Naive thymus-derived CD4-positive, alpha-beta T cell (primary cell): ENCODE measurements around the gene DENND4C. TPM values are rescaled to one million over a fixed set of nuclear protein-coding genes. Genes with fewer than 3 reads are reported as not detected.
A peak's percentile ranks its signal among the peaks of the same experiment; 100 is the strongest.

Experiments used
- ATAC-seq: fragments of 150-1000 bp; cut with Tn5 transposase; 2 replicates; pipeline ENCODE4 v1.10.0; 2021; ENCODE audit warnings: mild to moderate bottlenecking, moderate library complexity
- CTCF ChIA-PET: fragments of 350-600 bp; sonication (Branson Sonifier 250); formaldehyde crosslinking; loops from one replicate; lab custom pipeline; 2021; ENCODE audit warnings: antibody characterized with exemption; lab: Charles Lee
- POLR2A ChIA-PET: fragments of 350-600 bp; sonication (Branson Sonifier 250); formaldehyde crosslinking; loops from one replicate; lab custom pipeline; 2021; ENCODE audit warnings: antibody characterized with exemption, inconsistent platforms; lab: Charles Lee
- DNase-seq, 9 donors: peaks; one replicate each; pipeline versions ENCODE4 v3.0.0 to v3.0.0-alpha.2; 2020 to 2022; ENCODE audit warnings: mixed read lengths in 1 of 9
- H3K27ac ChIP-seq: one replicate; pipeline ENCODE4 v1.7.0; 2013; ENCODE audit warnings: mild to moderate bottlenecking, low read depth, low read length, moderate library complexity
- H3K27me3 ChIP-seq, 2 donors: one replicate each; pipeline ENCODE4 v1.7.0; 2013; ENCODE audit warnings: low read length in 2 of 2, mild to moderate bottlenecking in 2 of 2, moderate library complexity in 2 of 2; ENCODE audit not compliant: control insufficient read depth in 2 of 2, insufficient read depth in 2 of 2
- H3K36me3 ChIP-seq, 3 experiments: 1 replicate in 2 of 3; 2 replicates in 1 of 3; pipeline ENCODE4 v1.7.0; 2013; ENCODE audit warnings: low read length in 3 of 3, mild to moderate bottlenecking in 3 of 3, moderate library complexity in 1 of 3; ENCODE audit not compliant: insufficient read depth in 3 of 3, control insufficient read depth in 2 of 3
- H3K4me1 ChIP-seq, 2 donors: one replicate each; pipeline ENCODE4 v1.7.0; 2013; ENCODE audit warnings: low read length in 2 of 2, mild to moderate bottlenecking in 2 of 2, moderate library complexity in 1 of 2; ENCODE audit not compliant: control insufficient read depth in 2 of 2, insufficient read depth in 2 of 2
- H3K4me3 ChIP-seq: 2 replicates; pipeline ENCODE4 v1.7.0; 2013; ENCODE audit warnings: mild to moderate bottlenecking, low read length
- H3K9me3 ChIP-seq, 3 experiments: 1 replicate in 2 of 3; 2 replicates in 1 of 3; pipeline ENCODE4 v1.7.0; 2013; ENCODE audit warnings: low read length in 3 of 3; ENCODE audit not compliant: control insufficient read depth in 2 of 3
- H3K27ac Mint-ChIP-seq, 9 donors: one replicate each; pipeline ENCODE4 v1.8.0; 2020 to 2022; ENCODE audit warnings: mixed read lengths in 9 of 9, mild to moderate bottlenecking in 8 of 9, moderate library complexity in 5 of 9, inconsistent platforms in 2 of 9
- H3K27me3 Mint-ChIP-seq, 5 donors: one replicate each; pipeline ENCODE4 v1.8.0; 2021 to 2022; ENCODE audit warnings: mixed read lengths in 5 of 5, mild to moderate bottlenecking in 1 of 5
- H3K36me3 Mint-ChIP-seq, 5 donors: one replicate each; pipeline ENCODE4 v1.8.0; 2020 to 2022; ENCODE audit warnings: mixed read lengths in 5 of 5, mild to moderate bottlenecking in 3 of 5, inconsistent platforms in 1 of 5
- H3K4me1 Mint-ChIP-seq, 7 donors: one replicate each; pipeline ENCODE4 v1.8.0; 2020 to 2022; ENCODE audit warnings: mixed read lengths in 7 of 7, mild to moderate bottlenecking in 3 of 7, inconsistent platforms in 1 of 7
- H3K4me3 Mint-ChIP-seq, 10 donors: one replicate each; pipeline ENCODE4 v1.8.0; 2020 to 2022; ENCODE audit warnings: mild to moderate bottlenecking in 10 of 10, mixed read lengths in 10 of 10, moderate library complexity in 6 of 10, inconsistent platforms in 2 of 10
- H3K9me3 Mint-ChIP-seq, 11 donors: one replicate each; pipeline ENCODE4 v1.8.0; 2020 to 2022; ENCODE audit warnings: mixed read lengths in 11 of 11, mild to moderate bottlenecking in 4 of 11, inconsistent platforms in 1 of 11, moderate library complexity in 1 of 11
- intact Hi-C, 2 donors: fragments of 100-400 bp; cut with micrococcal nuclease; formaldehyde crosslinking; loops; one replicate each; pipeline ENCODE4 v1.15.1; 2023
- polyA plus RNA-seq, 2 donors: library from polyadenylated mRNA; unstranded; fragments of 300-500 nt; fragmentation: Illumina TruSeq; gene quantifications; one replicate each; pipeline ENCODE4 v1.2.3, GENCODE V29; 2021
- total RNA-seq, 6 experiments: library from RNA in 5 of 6; stranded (reverse) in 5 of 6; gene quantifications; 1 replicate in 5 of 6; 2 replicates in 1 of 6; pipeline ENCODE4 v1.2.3 and lab custom pipeline; 2021 to 2026

The DENND4C gene
- total and polyA plus RNA-seq, 7 experiments from 2014 or later, result 34.7 to 77.5 (median 46.9) TPM

DNA sequence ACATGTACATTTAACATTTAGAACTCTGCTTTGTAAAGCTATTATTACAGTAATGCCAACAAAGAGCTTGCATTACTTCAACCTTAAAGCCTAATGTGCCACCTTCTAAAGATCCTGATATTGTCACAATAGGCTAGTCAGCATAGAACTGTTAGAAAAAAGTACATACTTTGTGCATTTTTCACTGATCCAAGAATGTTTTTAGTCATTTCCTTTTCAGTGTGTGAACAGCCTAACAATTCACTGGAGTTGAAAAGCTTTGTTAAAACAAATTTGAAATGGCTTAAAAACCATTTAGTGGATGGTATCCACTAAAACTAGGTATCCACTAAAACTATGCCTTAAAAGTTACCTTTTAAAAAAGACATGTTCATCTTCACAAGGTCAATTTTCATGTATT is 145.0 kb downstream of the DENND4C start:
- H3K36me3 Mint-ChIP-seq, result peaks cover 7 to 48% (median 29%) of the 10 kb centered on the region in 5 donors
- Histone ChIP-seq H3K27me3 (no peaks in the 10 kb centered on the region), H3K36me3 (peaks cover 19 to 63% (median 29%) of the 10 kb centered on the region in 3 experiments), H3K9me3 (no peaks in the 10 kb centered on the region), H3K4me1 (peaks cover 13 to 18% of the 10 kb centered on the region in 2 donors), H3K4me3 (no peak overlapping the region), H3K27ac (no peak overlapping the region)
- DNase-seq (no peak), ATAC-seq (no peak)
- H3K27me3 Mint-ChIP-seq, result no peaks in the 10 kb centered on the region
- ChIA-PET POLR2A (interaction anchor here (0.8 to 1.2 kb wide), 2 partner anchors 15 to 327 kb away, joined by 3 to 4 read pairs; partner anchors contain the start of gene RRAGA), CTCF (interaction anchor here (0.6 to 1.2 kb wide), 2 partner anchors 82 to 257 kb away, joined by 3 read pairs; no protein-coding TSS in a partner anchor)
- H3K9me3 Mint-ChIP-seq, result peaks cover 0 to 6% (median 0%) of the 10 kb centered on the region in 11 donors
- no peak overlapping the region for H3K27ac Mint-ChIP-seq
- no peak overlapping the region for H3K4me3 Mint-ChIP-seq
- intact Hi-C loops, result no loop called here
- peaks cover 22 to 41% (median 33%) of the 10 kb centered on the region in 7 donors for H3K4me1 Mint-ChIP-seq

DNA sequence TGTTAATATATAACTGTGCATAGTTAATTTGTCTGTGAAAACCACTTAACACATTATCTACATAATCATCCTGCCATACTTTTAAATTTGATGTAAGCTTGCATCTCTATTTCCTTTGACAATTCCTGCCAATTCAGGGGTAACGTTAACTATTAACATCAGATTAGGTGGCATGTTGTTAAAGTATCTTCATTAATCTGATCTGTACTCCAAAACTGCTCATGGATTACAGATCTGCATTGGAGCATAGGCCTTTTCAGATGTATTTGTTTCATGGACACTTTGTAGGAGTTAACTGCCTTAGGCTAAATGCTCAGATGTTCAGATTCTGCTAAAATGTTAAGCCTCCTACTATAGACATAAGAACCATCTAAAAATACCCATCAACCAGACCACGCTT is 146.4 kb downstream of the DENND4C start:
- peaks cover 13 to 24% of the 10 kb centered on the region in 2 donors for H3K4me1 ChIP-seq

DNA sequence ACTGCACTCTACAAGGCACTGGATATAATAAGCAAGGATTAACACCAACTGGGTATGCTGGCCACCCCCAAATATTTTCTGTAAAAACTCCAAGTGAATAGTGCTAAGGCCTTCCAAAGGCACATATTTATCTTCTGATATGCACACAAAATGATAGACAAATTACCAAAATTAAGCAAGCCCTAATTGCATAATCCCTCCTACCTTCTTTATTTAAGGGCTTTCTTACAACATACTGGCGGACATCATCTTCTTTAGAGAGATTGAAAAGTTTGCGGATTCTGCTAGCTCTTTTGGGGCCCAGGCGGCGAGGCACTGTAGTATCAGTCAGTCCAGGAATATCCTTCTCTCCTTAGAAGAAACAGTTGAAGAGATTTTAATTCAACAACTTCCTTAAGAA is 147.7 kb downstream of the DENND4C start:
- Mint-ChIP-seq H3K4me3 (peak overlapping the region; percentile 35 to 99 (median 96)), H3K4me1 (peaks cover 30 to 50% (median 41%) of the 10 kb centered on the region in 7 donors), H3K36me3 (peaks cover 7 to 53% (median 29%) of the 10 kb centered on the region in 5 donors), H3K27ac (peak overlapping the region; percentile 23 to 100 (median 98)), H3K9me3 (peaks cover 0 to 8% (median 0%) of the 10 kb centered on the region in 11 donors), H3K27me3 (no peaks in the 10 kb centered on the region)
- Histone ChIP-seq H3K4me1 (peaks cover 13 to 24% of the 10 kb centered on the region in 2 donors), H3K9me3 (no peaks in the 10 kb centered on the region), H3K27ac (peak overlapping the region; percentile 84), H3K36me3 (peaks cover 19 to 48% (median 29%) of the 10 kb centered on the region in 3 experiments), H3K4me3 (no peak overlapping the region), H3K27me3 (no peaks in the 10 kb centered on the region)
- POLR2A ChIA-PET, result interaction anchor here (0.6 kb wide), 1 partner anchor 255 kb away, joined by 3 read pairs; no protein-coding TSS in a partner anchor
- intact Hi-C loops, result loop anchor here in 1 of 2 donors (1.0 kb wide), 1 partner anchor 10 kb away; no protein-coding TSS in a partner anchor
- DNase-seq (no peak), ATAC-seq (no peak)
- CTCF ChIA-PET, result no interaction called here

More for the DNA sequence above, 146.4 kb downstream of the DENND4C start:
- intact Hi-C loops, result no loop called here
- Mint-ChIP-seq H3K27me3 (no peaks in the 10 kb centered on the region), H3K9me3 (peaks cover 0 to 8% (median 0%) of the 10 kb centered on the region in 11 donors), H3K4me1 (peaks cover 29 to 49% (median 39%) of the 10 kb centered on the region in 7 donors), H3K36me3 (peaks cover 7 to 53% (median 29%) of the 10 kb centered on the region in 5 donors), H3K4me3 (peak overlapping the region in 5 of 10 donors; percentile 13 to 96 (median 15)), H3K27ac (peak overlapping the region in 2 of 9 donors; percentile 38 to 41)
- Histone ChIP-seq H3K4me3 (no peak overlapping the region), H3K27me3 (no peaks in the 10 kb centered on the region), H3K27ac (peak overlapping the region; percentile 84), H3K9me3 (no peaks in the 10 kb centered on the region), H3K36me3 (peaks cover 19 to 54% (median 29%) of the 10 kb centered on the region in 3 experiments)
- DNase-seq (no peak), ATAC-seq (no peak)
- ChIA-PET POLR2A (no interaction called here), CTCF (interaction anchor here (0.7 kb wide), 1 partner anchor 61 kb away, joined by 6 read pairs; no protein-coding TSS in a partner anchor)

DNA sequence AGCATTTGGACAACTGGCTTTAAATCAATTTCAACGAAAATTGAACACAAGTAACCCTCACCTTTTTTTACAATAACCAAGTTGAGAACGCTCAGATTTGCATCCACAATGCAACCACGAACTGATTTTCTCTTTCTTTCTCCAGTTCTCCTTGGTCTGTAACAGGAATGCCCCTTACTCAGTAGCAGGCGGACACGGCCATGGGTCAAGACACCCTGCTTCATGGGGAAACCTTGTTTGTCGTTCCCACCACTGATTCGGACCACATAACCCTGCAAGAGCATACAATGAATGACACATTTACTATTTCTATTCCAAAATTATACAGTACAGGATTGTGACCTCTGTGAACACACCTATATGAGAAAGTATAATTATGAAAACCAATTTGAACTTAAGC is 148.2 kb downstream of the DENND4C start:
- Histone ChIP-seq H3K27me3 (no peaks in the 10 kb centered on the region), H3K27ac (peak overlapping the region; percentile 84), H3K4me3 (peak overlapping the region; percentile 89), H3K36me3 (peaks cover 19 to 48% (median 29%) of the 10 kb centered on the region in 3 experiments), H3K4me1 (peaks cover 13 to 24% of the 10 kb centered on the region in 2 donors), H3K9me3 (no peaks in the 10 kb centered on the region)
- peaks cover 7 to 51% (median 29%) of the 10 kb centered on the region in 5 donors for H3K36me3 Mint-ChIP-seq
- CTCF ChIA-PET, result no interaction called here
- H3K4me1 Mint-ChIP-seq, result peaks cover 30 to 50% (median 41%) of the 10 kb centered on the region in 7 donors
- peaks cover 0 to 8% (median 0%) of the 10 kb centered on the region in 11 donors for H3K9me3 Mint-ChIP-seq
- POLR2A ChIA-PET, result interaction anchor here (0.7 to 2.3 kb wide), 6 partner anchors 9 to 252 kb away, joined by 4 to 21 read pairs (median 11); partner anchors contain the start of genes ACER2 and DENND4C
- DNase-seq (no peak), ATAC-seq (no peak)
- H3K27me3 Mint-ChIP-seq, result no peaks in the 10 kb centered on the region
- peak overlapping the region; percentile 92 to 99 (median 98) for H3K4me3 Mint-ChIP-seq
- peak overlapping the region; percentile 97 to 100 (median 99) for H3K27ac Mint-ChIP-seq
- intact Hi-C loops, result loop anchor here in 1 of 2 donors (1.0 kb wide), 1 partner anchor 10 kb away; no protein-coding TSS in a partner anchor

DNA sequence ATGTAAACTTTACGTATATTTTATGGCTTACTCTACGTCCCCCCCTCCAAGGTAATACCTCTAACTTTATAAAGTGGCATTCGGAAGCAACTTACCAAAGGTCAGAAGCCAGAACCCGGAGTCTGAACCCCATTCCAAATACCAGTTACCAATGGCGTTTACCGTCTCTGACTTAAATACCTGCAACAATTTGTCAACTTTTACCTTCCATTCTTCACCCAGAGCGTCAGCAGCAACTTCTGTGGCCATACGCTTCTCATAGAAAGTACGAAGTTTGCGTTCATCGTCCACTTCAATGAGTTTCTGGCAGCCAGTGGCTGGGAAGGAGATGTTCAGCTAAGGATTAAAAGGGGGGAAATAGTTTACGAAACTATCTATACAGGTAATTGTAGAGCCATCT is 148.8 kb downstream of the DENND4C start:
- Mint-ChIP-seq H3K27me3 (no peaks in the 10 kb centered on the region), H3K4me1 (peaks cover 29 to 50% (median 41%) of the 10 kb centered on the region in 7 donors), H3K4me3 (peak overlapping the region; percentile 92 to 99 (median 98)), H3K36me3 (peaks cover 7 to 49% (median 29%) of the 10 kb centered on the region in 5 donors), H3K9me3 (peaks cover 0 to 8% (median 0%) of the 10 kb centered on the region in 11 donors), H3K27ac (peak overlapping the region; percentile 97 to 100 (median 99))
- DNase-seq (peak in 2 of 9 donors; percentile 9 to 14), ATAC-seq (no peak)
- Histone ChIP-seq H3K36me3 (peaks cover 19 to 45% (median 25%) of the 10 kb centered on the region in 3 experiments), H3K27me3 (no peaks in the 10 kb centered on the region), H3K9me3 (no peaks in the 10 kb centered on the region), H3K27ac (peak overlapping the region; percentile 84), H3K4me1 (peaks cover 13 to 24% of the 10 kb centered on the region in 2 donors), H3K4me3 (peak overlapping the region; percentile 89)
- ChIA-PET POLR2A (interaction anchor here (0.6 to 2.3 kb wide), 17 partner anchors 9 to 330 kb away, joined by 3 to 21 read pairs (median 4); partner anchors contain the start of genes ACER2, DENND4C and RRAGA), CTCF (no interaction called here)
- intact Hi-C loops, result no loop called here

DNA sequence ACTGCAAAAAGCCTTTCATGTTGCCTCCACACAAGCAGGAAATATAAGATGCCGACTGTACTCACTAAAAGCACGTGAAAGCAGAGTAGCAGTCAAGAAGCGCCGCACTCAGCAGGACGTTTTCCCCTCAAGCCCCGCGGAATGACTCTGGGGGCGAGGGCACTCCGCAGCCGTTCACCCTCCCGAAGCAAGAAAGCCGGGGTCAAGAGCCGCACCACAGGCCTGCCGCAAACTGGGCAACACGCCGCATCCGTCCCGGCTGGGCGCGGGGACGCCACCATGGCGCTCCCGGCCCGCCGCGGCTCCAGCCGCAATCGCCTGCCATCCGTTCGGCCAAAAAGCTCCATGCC is 149.2 kb downstream of the DENND4C start:
- Mint-ChIP-seq H3K4me3 (peak overlapping the region; percentile 92 to 99 (median 98)), H3K4me1 (peaks cover 29 to 50% (median 41%) of the 10 kb centered on the region in 7 donors), H3K36me3 (peaks cover 7 to 49% (median 29%) of the 10 kb centered on the region in 5 donors), H3K27me3 (no peaks in the 10 kb centered on the region), H3K9me3 (peaks cover 0 to 8% (median 0%) of the 10 kb centered on the region in 11 donors), H3K27ac (peak overlapping the region; percentile 97 to 100 (median 99))
- H3K4me3 ChIP-seq, result peak overlapping the region; percentile 89
- H3K4me1 ChIP-seq, result peaks cover 13 to 24% of the 10 kb centered on the region in 2 donors
- peak; percentile 59 for ATAC-seq
- peaks cover 19 to 41% (median 21%) of the 10 kb centered on the region in 3 experiments for H3K36me3 ChIP-seq
- peak in 1 of 9 donors; percentile 39 for DNase-seq
- ChIA-PET POLR2A (interaction anchor here (0.6 to 2.3 kb wide), 26 partner anchors 10 to 330 kb away, joined by 3 to 21 read pairs (median 4); partner anchors contain the start of genes ACER2, DENND4C and RRAGA), CTCF (no interaction called here)
- H3K9me3 ChIP-seq, result no peaks in the 10 kb centered on the region
- H3K27ac ChIP-seq, result peak overlapping the region; percentile 84
- intact Hi-C loops, result loop anchor here (1.0 to 2.0 kb wide), 10 partner anchors 29 to 1956 kb away; partner anchors contain the start of genes DENND4C (in 2 of the 2), HAUS6 (in 2 of the 2), PLIN2 (in 2 of the 2) and RRAGA (in 2 of the 2)
- H3K27me3 ChIP-seq, result no peaks in the 10 kb centered on the region
